Fibroblast of pulmonary artery (primary cell): ENCODE measurements around the gene ABCB6.
A peak's percentile ranks its signal among the peaks of the same experiment; 100 is the strongest.

Source experiments
- DNase-seq: peaks from one replicate; pipeline ENCODE4 v3.0.0-alpha.2; 2010; ENCODE audit warnings: low read depth
- H3K4me3 ChIP-seq: replicated peaks from 2 replicates; pipeline ENCODE4 v1.5.1; 2011; ENCODE audit warnings: low read depth, mild to moderate bottlenecking, control low read depth, low read length, moderate library complexity
- TF ChIP-seq, protein P1 (sequence below): IDR thresholded peaks from 2 replicates; pipeline ENCODE4 v1.5.1; 2011; ENCODE audit warnings: mild to moderate bottlenecking, control low read depth, low read length, inconsistent platforms; ENCODE audit errors: missing control alignments

ABCB6 gene

DNA sequence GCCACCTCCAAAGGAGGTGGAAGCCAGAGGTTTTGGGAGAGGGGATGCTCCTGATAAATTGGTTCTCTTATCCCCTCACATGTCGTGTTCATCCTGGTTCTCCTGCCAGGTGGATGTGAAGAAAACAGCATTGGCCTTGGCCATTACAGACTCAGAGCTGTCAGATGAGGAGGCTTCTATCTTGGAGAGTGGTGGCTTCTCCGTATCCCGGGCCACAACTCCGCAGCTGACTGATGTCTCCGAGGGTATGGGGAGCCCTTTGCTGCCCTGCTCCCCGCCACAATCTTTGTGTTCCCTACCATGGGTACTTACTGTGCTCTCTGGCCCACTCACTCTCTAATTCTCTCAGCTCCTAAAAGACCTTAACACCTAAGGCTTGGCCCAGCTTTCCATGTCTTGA lies 37.2 kb downstream of the ABCB6 start:
- TF ChIP-seq, protein P1, sequence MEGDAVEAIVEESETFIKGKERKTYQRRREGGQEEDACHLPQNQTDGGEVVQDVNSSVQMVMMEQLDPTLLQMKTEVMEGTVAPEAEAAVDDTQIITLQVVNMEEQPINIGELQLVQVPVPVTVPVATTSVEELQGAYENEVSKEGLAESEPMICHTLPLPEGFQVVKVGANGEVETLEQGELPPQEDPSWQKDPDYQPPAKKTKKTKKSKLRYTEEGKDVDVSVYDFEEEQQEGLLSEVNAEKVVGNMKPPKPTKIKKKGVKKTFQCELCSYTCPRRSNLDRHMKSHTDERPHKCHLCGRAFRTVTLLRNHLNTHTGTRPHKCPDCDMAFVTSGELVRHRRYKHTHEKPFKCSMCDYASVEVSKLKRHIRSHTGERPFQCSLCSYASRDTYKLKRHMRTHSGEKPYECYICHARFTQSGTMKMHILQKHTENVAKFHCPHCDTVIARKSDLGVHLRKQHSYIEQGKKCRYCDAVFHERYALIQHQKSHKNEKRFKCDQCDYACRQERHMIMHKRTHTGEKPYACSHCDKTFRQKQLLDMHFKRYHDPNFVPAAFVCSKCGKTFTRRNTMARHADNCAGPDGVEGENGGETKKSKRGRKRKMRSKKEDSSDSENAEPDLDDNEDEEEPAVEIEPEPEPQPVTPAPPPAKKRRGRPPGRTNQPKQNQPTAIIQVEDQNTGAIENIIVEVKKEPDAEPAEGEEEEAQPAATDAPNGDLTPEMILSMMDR = no peak
- DNase-seq = no peak
- no peak overlapping the region for H3K4me3 ChIP-seq

DNA sequence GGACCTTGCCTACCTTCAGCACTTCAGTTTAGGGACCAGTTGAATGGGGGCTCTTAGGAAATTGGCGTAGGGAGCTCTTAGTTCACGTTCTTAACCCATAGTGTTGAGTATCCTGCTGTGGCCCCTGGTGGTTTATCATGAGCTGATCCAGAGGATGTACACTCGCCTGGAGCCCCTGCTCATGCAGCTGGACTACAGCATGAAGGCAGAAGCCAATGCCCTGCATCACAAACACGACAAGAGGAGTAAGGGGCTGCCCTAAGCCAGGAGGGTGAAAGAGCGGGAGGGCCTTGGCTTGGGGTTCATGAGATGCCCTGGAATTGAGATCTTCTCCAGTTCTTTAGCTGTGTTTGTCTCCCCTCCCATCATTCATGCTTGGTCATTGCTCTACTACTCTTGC lies 37.8 kb downstream of the ABCB6 start:
- H3K4me3 ChIP-seq = no peak overlapping the region
- DNase-seq = no peak
- TF ChIP-seq, protein P1 = no peak

DNA sequence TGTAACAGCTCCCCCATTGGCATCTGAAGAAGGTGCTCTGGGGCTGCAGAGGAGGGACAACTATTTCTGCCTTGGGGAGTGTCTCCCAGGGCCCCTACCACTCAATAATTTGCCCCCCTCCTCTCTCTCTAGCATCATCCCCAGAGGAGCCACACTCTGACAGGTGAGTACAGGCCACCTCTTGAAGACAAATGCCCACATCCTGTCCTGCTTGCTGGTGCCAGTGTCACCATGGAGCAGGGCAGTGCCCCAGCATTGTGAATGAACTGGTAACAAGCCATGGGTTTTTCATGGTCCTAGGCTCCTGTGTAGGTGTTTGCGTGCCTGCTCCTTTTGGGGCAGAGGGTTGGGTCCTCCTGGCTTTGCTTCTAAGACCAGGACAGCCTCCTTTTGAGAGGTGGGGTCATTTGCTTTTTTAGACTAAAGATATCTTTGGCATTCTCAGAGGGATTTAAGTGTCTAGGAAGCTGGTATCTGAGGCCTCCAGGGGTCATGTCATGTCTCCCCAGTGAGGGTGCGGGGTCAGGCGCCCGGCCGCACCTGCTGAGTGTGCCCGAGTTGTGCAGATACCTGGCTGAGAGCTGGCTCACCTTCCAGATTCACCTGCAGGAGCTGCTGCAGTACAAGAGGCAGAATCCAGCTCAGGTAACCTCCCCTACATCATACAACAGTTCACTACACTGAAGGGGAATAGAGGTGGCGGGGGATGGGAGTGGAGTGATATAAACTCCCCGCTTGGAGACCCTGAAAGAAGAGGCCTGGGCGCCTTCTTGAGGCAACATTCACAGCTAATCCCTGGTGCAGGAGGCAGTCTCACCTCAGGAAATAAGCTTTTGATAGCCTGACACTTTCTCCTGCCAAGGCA lies 38.9 kb downstream of the ABCB6 start:
- H3K4me3 ChIP-seq = peak overlapping the region; percentile 61
- TF ChIP-seq, protein P1 = no peak
- no peak for DNase-seq

DNA sequence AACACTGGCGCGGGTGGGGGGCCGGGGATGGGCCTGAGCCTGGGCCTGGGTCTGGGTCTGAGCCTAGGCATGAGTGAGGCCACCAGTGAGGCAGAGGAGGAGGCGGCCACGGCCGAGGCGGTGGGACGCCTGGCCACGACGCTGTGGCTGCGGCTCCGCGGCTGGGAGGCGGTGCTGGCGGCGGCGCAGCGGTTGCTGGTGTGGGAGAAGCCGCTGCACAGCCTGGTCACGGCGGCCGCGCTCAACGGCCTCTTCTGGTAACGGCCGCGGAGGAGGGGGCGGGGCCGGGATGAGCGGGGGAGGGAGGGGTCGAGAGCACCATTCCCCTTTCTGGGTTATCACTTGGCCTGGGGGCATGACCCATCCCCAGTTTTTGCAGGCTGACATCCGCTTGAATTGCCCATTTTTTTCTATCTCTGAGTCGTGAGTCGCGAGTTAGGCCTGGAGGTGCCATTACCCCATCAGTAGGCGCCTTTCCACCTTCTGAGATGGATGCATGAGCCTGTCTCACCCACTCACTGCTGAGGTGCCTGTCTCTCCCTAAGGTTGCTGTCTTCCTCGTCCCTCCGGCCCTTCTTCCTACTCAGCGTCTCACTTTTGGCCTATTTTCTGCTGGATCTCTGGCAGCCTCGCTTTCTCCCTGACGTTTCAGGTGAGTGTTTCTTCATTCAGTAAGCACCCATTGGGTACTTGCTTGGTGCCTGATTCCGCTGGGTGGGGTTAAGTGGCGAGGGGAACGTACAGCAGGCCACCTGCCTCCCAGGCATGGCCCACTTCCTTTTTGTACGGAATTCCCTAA lies 40.2 kb downstream of the ABCB6 start:
- peak; percentile 23 for DNase-seq
- TF ChIP-seq, protein P1 = no peak

DNA sequence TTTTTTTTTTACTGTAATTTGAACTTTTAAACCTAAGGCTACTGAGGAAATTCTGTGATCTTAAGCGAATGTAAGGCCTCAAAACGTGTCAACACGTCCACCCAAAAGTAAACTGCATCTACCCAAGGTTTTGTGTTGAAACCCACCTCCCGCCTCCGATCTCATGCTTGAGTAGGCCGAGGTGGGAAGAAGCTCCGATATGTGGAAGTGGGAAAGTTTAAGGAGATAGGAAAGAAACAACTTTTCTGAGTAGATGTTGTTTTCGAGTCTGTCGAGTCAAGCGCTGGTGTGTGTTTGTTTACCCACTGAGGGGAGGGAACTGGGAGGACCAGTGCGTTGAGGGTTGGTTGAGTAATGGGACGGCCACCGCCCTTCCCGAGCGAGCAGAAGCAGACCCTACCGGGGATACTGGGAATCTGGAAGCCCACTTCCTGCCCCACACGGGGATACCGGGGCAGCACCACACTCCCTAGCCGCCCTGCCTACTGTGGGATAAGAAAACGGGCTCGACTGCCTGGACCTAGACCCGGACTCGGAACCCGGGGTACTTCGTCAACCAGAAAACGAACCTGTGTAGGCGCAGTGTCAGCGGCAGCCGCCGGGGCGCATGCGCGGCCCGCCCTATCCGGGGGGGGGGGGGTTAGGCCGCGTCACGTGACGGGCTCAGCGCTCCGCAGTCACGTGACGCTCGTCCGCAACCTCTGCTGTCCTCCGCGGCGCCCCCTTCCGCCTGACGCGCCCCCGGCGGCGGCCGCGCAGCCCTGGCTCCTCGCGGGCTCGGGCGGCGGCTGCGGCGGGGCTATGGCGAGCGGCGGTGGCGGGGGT lies 41.0 kb downstream of the ABCB6 start, which contains the start of gene RETREG2:
TSS of gene RETREG2 (plus strand) at position 724 of the 825 bp plus-strand sequence. CDS start at position 802, 78 bp downstream.
- TF ChIP-seq, protein P1 = no peak
- DNase-seq = peak; percentile 92
- H3K4me3 ChIP-seq = peak within 1 kb of the TSS; percentile 61

More for the DNA sequence above, 40.2 kb downstream of the ABCB6 start:
- peak overlapping the region; percentile 61 for H3K4me3 ChIP-seq

DNA sequence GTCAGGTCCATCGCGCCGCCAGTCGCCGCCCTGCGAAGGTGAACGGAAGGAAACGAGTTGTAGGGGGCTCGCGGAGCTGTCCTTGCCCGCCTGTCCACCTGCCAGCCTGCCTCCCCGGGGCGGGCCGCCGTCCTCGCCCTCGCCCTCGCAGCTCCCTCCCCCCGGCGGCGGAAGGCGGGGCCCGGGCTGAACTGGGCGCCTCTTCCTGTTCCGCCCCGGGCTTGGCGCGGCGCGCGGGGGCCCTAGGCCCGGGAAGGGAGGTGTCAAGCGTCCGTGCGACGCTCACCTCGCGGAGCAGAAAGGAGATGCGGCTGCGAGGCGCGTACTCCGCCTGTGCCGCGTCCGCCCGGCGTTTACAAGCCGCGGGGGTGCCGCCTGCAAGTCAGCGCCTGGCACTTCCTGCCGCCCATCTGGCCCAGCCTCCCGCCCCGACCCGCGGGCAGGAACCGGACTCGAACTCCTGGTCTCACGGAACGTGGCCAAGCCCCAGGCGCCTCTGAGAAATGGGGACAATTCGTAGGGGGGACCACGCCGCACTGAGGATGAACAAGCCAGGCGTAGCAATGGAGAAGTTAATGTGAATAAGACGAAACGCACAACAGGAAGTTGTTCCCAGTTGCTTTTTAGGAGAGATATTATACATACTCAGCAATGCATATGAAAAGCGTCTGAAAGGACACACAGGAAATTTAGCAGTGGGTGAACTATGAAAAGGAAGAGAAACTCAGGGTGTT lies 41.8 kb downstream of the ABCB6 start, which contains the start of gene CNPPD1:
TSS of gene CNPPD1 (minus strand) at position 108 of the 734 bp plus-strand sequence. CDS start at position 11, 97 bp downstream.
- peak; percentile 79 for DNase-seq
- TF ChIP-seq, protein P1 = no peak
- H3K4me3 ChIP-seq = peak within 1 kb of the TSS; percentile 61
